GM18909 (cell line): Measurements from ENCODE around the gene TNS1.

Experiments
- ATAC-seq: cut with Tn5 transposase; IDR thresholded peaks from one replicate; pipeline ENCODE4 v1.9.1; 2021; ENCODE audit warnings: mild to moderate bottlenecking; ENCODE audit not compliant: unreplicated experiment, poor library complexity

Gene TNS1

DNA sequence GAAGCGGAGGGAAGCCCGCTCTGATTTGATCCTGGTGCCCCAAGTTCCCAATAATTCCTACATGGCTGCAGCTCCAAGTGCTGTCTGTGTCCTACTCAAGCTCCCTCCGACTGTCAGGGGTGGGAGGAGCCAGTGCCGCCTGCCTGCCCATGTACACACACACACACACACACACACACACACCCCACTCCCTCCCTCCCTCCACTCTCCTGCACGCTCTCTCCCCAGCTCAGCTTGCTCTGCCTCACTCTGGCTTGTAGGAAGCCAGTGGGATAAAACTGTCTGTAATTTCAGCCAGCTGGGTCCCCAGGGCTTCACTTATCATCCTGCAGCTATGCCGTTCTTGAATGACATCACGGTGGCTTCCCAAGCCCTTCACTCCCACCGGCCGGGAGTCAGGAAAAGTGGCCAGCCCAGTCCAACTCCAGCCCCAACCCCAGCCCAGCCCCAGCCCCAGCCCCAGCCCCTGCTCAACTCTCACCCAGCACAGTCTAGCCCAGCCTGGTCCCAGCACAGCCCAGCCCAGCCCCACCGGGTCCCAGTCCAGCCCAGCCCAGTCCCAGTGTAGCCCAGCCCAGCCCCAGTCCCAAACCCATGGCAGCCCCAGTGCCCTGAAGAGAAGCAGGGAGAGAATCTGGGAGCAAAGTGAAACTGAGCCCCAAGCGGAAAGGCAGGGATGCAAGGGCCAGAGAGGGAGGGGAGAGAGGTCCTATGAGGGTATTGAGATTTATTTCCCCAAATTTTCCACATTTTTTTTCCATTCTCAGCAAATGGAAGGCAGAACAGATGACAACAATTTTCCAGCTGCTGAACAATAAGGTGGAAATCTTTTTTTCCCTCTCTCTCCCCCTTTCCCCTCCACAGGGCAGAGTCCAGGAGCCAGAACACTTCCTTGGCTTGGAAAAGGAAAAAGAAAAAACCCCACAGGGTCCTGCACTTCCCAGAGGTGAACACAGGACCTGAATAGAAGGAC, 144.0 kb downstream of the TNS1 start:
- no peak for ATAC-seq

DNA sequence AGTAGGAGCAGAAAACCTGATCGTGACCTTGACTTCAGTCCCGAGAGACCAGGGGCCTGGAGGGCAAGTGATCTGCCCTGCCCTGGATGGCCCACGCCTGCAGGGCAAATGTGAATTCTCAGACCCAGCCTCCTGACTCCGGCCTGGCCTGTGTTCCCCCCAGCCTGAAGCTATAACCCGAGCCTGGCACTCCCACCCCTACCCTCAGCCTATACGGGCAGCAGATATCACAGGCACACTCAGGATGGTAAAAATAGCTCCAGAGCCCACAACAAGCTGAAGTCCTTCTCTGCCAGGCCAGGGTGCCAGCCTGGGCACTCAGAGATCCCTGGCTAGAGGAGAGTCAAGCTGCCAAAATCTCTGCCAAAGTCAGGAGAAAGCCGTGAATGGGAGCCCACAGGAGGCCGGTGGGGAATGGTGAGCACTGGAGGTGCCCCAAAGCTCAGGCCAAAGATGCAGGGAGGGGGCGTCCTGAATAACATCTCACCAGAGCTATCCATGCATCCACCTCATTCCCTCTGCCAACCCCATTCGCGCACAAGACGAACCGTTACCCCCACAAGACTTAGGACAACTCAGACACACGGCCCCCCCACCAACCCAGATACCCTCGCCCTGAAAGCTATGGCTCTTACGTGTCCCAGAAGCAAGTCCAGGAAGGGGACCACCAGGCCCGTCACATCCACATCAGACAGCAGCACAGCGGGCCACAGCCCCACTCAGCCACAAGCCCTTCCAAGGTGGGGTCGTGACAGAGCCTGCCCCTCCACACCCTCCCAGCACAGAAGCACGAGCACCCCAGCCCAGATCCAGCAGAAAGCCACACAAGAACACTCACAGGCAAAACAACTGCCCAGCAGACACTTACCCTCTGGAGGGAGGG, 144.9 kb downstream of the TNS1 start:
- no peak for ATAC-seq

DNA sequence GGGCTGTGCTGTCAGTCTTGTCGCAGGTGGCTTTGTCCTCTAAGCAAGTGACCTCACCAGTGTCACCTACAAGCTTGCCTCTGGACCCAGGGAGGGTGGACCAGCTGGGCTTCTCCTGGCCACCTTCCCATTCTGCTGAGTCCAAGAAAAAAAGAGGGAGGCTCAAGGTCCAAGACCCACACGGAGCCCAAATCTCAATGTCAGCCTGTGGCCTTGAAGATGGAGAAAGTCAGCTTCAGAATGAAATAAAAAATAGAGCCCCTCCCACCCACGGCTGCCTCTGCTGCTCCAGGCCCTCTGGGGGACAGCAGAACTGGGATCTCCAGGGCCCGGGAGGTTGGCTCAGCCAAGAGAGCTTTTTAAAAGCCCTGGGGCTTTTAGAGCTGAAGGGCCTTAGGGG, 145.9 kb downstream of the TNS1 start:
- no peak for ATAC-seq

DNA sequence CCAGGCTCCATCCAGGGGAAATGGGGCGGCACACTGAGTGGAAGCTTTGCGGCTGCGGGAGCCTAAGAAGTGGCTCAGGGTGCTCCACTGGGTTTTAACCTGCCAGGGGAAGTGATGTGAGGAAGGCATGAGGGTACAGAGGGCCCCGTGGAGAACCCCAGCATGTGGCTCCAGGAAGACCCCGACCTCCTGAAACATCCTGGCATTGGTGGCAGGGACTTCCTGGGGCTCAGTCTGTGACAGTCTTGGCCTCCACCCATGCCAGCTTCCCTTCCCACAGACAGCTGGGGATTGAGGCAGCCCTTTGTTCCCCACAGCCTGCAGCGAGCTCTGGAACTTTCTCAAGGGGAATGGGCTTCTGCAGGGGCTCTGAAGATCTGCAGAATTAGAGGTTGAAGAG, 146.6 kb downstream of the TNS1 start:
- no peak for ATAC-seq

DNA sequence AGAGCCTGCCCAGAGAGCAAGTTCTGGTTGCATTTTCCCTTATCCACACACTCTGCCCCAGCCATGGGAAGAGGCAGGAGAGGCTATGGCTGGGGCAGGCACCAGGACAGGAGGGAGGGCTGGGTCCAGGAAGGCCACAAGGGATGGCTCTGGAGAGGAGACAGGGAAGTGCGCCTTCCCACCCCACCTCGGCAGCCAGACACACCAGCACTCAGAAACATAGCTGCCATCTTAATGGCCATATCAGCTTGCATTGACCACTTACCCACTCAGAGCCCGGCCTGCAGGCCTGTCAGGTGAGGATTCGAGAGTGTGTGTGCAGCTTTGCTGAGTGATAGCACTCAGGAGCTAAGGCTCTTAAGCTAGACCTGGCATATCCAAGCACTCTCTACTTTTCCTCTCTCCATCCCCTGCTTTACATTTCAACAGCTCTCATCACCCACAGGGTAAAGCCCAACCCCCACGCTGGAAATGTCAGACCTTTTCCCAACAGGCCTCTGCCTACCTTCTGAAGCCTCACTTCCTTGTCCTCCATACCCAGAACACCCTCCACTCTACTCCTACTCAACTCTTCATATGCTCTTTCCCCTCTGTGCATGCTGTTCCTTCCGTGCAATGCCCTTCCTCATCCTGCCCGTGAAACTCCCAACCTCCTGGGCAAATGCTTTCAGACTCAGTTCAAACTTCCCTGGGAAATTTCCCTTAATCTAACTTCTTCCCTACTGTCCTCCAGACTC, 147.9 kb downstream of the TNS1 start:
- no peak for ATAC-seq

DNA sequence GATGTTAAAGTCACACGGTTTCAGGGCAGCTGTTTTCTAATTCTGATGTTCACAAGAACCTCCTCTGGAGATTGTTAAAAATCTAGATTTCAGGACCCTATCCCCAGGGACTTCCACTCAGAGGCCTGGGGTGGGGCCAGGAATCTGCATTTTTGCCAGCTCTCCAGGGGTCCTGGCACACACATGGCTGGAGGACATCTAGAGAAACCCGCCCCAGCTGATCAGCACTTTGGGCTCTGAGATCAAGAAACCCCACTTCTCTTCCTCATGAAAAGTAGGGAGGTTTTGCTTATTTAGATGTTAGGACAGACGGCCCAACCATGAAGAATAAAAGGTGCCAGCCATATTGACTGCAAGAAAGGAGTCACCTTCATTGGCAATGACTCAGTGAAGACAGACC, 148.8 kb downstream of the TNS1 start:
- ATAC-seq = no peak

DNA sequence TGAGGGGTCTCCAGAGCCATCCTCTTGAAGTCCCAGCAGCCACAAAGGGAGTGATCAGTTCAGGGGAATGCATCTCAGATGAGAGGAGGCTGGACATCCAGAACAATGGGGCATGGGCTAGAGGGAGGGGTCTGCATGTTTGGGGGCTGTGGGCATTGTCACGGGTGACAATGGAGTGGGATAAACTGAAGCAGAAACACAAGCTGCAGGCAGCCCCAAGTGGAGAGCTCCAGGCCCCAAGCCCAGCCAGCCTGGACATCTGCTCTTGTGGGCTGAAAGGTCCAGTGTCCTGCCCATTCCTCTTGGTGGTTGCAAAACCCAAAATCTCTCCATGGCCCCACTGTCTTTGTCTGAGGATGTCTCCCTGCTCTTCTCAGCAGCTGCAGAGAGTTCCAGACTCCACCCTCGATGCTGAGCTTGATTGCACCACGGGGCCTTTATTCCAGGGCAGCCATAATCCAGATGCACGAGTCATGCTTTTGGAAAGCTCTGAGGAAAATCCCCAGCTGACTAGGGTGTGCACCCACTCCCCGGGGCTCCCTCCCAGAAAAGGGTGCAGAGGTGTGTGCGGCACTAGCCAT, 149.4 kb downstream of the TNS1 start:
- ATAC-seq = no peak

DNA sequence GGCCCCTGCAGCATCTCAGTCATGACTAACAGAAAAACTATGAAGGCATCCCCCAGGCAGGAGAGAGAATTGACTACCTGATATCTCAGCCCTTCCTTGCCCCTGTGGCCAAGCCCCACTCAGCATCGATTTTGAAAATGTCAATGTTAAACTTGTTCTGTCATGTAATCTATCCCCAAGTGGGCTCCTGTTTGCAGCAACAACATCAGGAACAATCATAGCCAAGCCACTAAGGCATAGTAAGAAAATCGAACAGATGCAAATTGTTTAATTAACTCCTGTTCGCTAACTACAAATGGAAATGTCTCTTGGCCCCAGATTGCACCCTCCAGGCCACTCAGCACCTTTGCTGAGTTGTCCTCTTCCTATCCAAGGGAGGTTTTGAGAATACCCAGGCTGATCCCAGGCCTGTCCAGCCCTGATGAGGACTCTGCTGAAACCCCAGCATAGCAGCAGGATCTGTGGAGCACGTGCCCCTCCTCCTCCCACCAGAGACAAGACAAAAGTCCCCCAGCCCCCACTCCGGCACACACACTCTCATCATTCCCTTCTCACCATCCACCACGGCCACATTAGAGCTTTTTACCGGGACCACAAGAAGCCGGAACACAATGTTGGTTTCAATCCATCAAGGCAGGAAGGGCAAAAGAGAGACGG, 150.1 kb downstream of the TNS1 start:
- no peak for ATAC-seq

DNA sequence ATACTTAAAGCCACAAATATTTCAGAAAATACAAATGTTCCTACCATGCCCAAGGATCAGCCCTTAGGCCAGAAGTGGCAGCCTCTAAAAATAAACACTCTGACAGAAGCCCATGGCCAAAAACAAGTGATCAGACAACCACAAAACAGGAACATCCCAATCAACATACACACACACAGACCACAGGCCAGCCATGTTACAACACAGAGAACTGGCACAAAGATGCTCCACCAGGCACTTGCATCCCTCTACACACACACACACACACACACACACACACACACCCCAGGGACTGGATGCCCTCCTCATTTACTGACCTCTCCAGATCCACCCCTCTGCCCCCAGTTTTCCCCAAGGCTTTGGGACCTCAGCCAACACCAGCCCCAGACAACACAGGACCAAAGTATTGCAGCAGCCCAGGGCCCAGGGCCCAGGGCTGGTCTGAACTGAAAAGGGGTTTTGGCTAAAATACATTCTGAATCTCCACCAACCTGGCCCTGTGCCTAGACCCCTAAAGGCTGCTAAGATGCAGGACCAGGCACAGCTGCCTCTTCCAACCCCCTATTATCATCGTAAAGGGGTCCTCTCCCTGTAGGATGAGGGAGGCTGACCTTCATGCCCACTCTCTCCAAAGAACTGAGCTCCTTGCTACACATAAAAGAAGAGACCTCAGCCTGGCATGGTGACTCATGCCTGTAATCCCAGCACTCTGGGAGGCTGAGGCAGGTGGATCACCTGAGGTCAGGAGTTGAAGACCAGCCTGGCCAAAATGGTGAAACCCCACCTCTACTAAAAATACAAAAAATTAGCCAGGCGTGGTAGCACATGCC, 151.4 kb downstream of the TNS1 start:
- no peak for ATAC-seq

DNA sequence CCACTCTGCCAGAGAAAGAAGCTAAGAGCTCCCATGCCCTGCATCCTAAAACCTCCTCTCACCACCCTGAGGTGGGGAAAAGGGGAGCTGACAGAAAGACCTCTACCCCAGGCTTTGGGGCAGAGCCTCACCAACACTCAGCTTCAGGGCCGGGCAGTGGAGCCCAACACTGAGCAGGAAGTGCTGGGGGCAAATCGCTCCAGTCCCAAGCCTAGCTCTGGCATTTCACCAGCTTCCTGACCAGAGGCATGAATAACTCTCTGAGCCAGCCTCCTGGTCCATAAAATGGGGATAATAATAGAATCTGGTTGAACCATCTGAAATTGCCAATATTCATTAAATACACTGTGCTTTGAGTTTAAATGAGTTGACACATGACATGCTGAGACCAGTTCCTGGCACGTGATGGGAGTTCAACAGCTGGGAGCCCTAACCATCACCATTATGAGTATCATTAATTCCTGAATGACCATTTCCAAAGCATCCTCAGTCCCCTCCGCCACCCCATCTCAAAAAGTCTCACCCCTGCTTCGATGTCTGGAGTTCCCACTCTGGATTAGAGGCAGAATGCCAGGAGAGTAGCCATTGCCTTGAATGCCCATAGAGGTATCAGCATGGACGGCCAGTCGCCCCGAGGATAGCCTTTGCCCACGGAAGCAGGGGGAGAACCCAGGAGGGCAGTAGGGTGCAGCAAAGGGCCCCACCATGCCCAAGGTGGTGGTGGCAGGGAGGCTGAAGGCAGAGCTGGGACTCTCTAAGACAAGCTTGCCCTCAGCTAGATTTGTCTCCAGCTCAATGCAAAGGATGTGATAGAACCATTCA, 153.4 kb downstream of the TNS1 start:
- ATAC-seq = no peak

DNA sequence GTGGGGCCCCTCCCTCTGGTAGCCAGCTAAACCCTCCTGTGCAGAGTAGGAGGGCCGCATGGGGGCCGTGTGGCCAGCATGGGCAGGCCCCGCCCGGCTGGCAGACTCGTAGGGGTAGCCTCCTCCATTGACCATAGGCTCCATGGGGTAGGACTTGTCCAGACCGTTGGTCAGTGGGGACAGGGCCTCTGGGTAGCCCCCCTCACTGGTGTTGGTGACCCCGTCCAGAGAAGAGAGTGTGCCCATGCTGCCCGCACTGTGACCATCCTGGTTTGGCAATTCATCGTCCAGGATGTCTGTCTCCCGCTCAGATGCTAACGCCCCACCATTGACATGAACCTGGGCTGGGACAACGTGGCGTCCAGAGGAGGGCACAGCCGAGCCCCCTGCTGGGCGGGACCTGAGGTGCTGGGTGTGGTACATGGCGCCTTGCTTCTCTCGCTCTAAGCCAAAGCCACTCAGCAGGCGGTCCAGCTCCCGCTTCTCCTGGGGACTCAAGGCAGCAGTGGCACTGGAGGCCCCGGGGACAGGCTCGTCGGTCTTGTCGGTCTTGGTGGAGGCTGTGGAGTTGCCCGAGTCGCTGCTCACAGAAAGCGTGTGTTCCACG, 154.3 kb downstream of the TNS1 start:
- ATAC-seq = no peak

DNA sequence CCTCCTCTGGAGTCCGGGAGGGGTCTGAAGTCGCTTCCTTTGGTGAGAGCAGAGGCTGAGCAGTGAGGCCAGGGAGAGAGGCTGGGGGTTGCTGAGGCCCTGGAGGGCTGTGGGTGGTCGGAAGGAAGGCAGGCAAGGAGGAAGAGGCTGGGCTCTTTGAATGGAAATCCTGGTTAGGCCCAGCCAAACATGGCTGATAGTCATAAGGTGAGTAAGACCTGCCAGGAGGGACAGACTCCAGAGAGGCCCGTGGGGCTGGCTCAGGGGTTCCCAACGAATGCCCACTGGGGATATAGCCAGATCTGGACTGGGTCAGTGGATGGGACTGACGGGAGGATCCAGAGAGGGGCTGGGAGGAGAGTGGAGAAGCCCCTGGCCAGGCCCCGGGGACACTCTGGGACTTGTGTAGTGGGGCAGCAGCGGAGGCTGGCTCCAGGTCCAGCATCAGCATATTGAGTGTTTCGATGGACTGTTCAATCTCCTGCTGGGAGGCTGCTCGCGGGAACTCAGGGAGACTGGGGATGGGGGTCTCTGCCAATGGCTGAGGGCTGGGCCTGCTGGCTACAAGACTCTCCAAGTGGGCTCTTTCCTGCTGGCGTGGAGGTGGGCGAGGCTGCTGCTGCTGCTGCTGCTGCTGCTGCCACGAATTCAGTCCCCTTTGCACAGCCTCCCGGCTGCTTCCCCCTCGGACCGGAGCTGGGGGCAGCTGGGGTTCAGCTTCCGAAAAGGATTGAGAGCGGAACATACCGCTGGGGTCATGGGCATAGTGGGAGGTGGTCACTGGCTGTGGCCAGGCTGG, 155.0 kb downstream of the TNS1 start:
- no peak for ATAC-seq

DNA sequence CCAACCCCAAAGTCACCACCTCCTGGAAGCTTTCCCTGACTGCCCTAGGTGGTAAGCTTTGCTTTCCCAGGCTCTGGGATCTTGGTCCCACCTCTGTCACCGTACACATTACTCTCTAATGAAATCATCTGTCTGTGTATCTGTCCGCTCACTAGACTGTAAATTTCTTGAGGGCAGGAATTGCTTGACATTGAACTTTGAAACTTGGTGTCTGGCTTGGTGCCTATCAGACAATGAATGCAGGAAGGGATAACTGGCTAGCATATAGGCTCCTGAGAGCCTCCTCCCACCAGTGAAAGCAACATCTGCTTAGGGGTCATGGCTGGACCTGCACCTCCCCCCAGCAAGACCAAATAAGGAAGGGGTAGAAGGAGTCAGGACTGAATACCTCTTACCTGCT, 155.7 kb downstream of the TNS1 start:
- ATAC-seq = no peak

DNA sequence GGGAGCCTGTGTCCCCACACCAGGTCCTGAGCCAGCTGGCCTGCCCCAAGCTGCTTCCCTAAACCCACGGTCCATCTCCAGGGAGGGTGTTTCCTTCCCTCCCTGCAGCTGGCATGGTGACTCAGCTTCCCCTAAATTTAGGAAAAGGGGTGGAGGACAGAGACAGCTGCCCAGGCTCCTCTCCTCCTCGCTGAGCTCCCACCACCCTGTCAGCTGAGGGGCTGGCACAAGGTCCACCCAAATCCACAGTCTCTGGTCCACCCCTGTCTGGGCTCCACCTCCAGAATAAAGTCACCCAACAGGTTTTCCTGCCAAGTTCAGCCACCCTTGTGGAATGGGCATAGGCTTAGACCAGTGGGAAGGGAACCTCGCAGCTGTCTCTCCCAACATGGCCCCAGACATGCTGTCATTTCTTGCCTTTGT, 156.5 kb downstream of the TNS1 start:
- ATAC-seq = no peak

DNA sequence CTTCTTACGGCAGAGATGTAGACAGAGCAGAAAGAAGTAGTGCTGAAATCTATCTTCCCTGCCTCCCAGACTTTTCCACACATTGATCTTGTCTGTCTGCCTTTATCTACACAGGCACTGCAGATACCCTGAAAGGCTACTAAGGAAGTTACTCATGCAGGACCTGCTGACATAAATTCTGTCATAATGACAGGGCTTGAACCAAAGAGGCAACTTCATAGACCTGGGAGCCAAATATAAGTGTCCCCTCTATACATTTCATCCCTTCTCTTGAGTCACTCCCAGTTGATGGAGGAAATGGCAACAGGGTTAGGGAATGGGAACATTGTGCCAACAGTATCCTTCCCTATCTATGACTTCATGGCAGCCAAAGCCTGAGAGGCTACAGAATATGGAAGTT, 157.5 kb downstream of the TNS1 start:
- ATAC-seq = no peak

DNA sequence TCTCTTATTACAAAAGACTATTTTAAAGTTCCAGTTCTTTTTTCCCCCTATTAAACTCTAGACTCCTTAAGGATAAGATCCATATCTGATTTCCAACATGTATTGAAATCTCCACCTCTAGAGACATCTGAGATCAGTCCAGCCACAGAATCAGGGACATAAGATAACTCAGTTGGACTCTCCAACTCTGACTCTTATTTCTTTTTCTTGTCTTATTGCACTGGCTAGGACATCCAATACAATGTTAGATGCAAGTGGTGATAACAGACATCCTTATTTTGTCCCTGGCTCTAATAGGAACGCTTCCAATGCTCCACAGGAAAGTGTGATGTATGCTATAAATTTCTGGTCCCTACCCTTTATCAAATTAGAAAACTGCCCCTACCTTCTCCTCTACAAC, 158.1 kb downstream of the TNS1 start:
- ATAC-seq = no peak

DNA sequence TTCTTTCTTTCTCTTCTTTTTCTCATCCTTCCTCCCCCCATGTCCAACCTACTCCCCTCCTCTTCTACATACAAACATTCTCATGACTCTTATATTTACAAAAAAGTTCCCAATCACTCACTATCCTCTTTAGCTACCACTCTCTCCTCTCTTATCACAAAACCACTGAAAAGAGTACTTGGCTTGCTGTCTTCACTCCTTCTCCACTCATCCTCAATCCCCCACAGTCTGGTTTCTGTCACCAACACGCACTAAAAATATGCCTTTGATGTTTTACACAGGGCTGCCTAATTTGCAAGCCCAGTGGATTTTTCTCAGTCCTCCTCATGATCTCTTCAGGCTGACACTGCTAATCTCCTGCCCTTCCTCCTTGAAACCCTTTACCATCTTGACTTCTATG, 159.5 kb downstream of the TNS1 start:
- no peak for ATAC-seq
